HCT116 (cell line): ENCODE results near the gene GPR4. TPM values are rescaled to one million over a fixed set of nuclear protein-coding genes. Genes with fewer than 3 reads are reported as not detected.

Experiments
- ATAC-seq: fragments of 200-7000 bp; cut with Tn5 transposase; 2 replicates; pipeline ENCODE4 v1.9.1; 2020; ENCODE audit warnings: mild to moderate bottlenecking, moderate library complexity
- BruUV-seq: library from RNA; stranded (reverse); fragments of 400-500 nt; replicated peaks from 2 replicates; lab custom pipeline; 2021; lab: Mats Ljungman, UMichigan
- CTCF ChIA-PET: fragments of 300-600 bp; sonication (Branson Sonifier 250); formaldehyde crosslinking; loops from one replicate; lab custom pipeline; 2021; ENCODE audit warnings: antibody characterized with exemption; lab: Charles Lee
- POLR2A ChIA-PET: fragments of 300-600, 350-600 bp; sonication (Branson Sonifier 250); formaldehyde crosslinking; loops from one replicate; lab custom pipeline; 2021; ENCODE audit warnings: antibody characterized with exemption; lab: Charles Lee
- RAD21 ChIA-PET, 2 experiments: fragments of 300-600 bp; sonication (Branson Sonifier 250); formaldehyde crosslinking; loops; one replicate each; lab custom pipeline; 2023; ENCODE audit warnings: low total read pairs in 2 of 2; ENCODE audit not compliant: uncharacterized antibody in 2 of 2, unreplicated experiment in 2 of 2, low non-redundant PET in 1 of 2; lab: Charles Lee
- DNase-seq: peaks from one replicate; pipeline ENCODE4 v3.0.0-alpha.2; 2010; ENCODE audit warnings: low read depth, low spot score
- H2AFZ ChIP-seq: fragments of 200-600 bp; shearing (Covaris generic), sonication (generic); 2 replicates; pipeline ENCODE4 v1.6.1; 2017; ENCODE audit warnings: low read depth, mixed run types, mixed read lengths, antibody characterized with exemption, low read length; ENCODE audit not compliant: poor library complexity, severe bottlenecking
- H3K27ac ChIP-seq: 2 replicates; pipeline ENCODE4 v1.5.1; 2012; ENCODE audit warnings: low read depth, low read length
- H3K27me3 ChIP-seq: fragments of 200-600 bp; sonication (generic); 2 replicates; pipeline ENCODE4 v1.6.1; 2016; ENCODE audit warnings: mixed run types, low read length, mixed read lengths; ENCODE audit not compliant: insufficient read depth
- H3K36me3 ChIP-seq, 2 experiments: fragments of 200-500 bp in 1 of 2; fragments of 200-600 bp in 1 of 2; sonication (Bioruptor generic) in 1 of 2; sonication (generic) in 1 of 2; 2 replicates each; pipeline versions ENCODE4 v1.5.1 to v1.6.1; 2014 to 2016; ENCODE audit warnings: low read length in 2 of 2, inconsistent platforms in 1 of 2, mixed read lengths in 1 of 2, mixed run types in 1 of 2; ENCODE audit not compliant: insufficient read depth in 2 of 2, control insufficient read depth in 1 of 2
- H3K4me1 ChIP-seq, 2 experiments: fragments of 200-600 bp in 1 of 2; sonication (generic) in 1 of 2; 2 replicates each; pipeline versions ENCODE4 v1.5.1 to v1.6.1; 2012 to 2017; ENCODE audit warnings: low read length in 2 of 2, inconsistent platforms in 1 of 2, mild to moderate bottlenecking in 1 of 2, mixed read lengths in 1 of 2, mixed run types in 1 of 2, moderate library complexity in 1 of 2; ENCODE audit not compliant: insufficient read depth in 2 of 2, control insufficient read depth in 1 of 2
- H3K4me2 ChIP-seq: fragments of 200-600 bp; sonication (generic); 2 replicates; pipeline ENCODE4 v1.6.1; 2017; ENCODE audit warnings: mixed run types, low read length, mixed read lengths
- H3K4me3 ChIP-seq, 2 experiments: fragments of 200-600 bp in 1 of 2; sonication (generic) in 1 of 2; replicated peaks in 1 of 2; 2 replicates each; pipeline ENCODE4 v1.5.1; 2011 to 2016; ENCODE audit warnings: low read length in 2 of 2, control low read depth in 1 of 2, low read depth in 1 of 2, mild to moderate bottlenecking in 1 of 2, mixed read lengths in 1 of 2, mixed run types in 1 of 2
- H3K79me2 ChIP-seq: fragments of 200-600 bp; sonication (generic); 2 replicates; pipeline ENCODE4 v1.6.1; 2017; ENCODE audit warnings: mild to moderate bottlenecking, mixed run types, low read length, moderate library complexity, mixed read lengths; ENCODE audit not compliant: insufficient read depth
- H3K9ac ChIP-seq: fragments of 200-600 bp; sonication (generic); 2 replicates; pipeline ENCODE4 v1.6.1; 2016; ENCODE audit warnings: low read length, mixed read lengths
- H3K9me2 ChIP-seq: fragments of 200-600 bp; sonication (generic), shearing (Covaris generic); 2 replicates; pipeline ENCODE4 v1.6.1; 2017; ENCODE audit warnings: mixed run types, mild to moderate bottlenecking, moderate library complexity; ENCODE audit not compliant: insufficient read depth
- H3K9me3 ChIP-seq, 2 experiments: fragments of 200-500 bp in 1 of 2; fragments of 200-600 bp in 1 of 2; sonication (Bioruptor generic) in 1 of 2; sonication (generic) in 1 of 2; 2 replicates each; pipeline ENCODE4 v1.6.1; 2014 to 2017; ENCODE audit warnings: low read length in 2 of 2, mixed read lengths in 2 of 2, inconsistent platforms in 1 of 2, low read depth in 1 of 2, mild to moderate bottlenecking in 1 of 2, mixed run types in 1 of 2, moderate library complexity in 1 of 2; ENCODE audit not compliant: control insufficient read depth in 1 of 2, insufficient read depth in 1 of 2
- H4K20me1 ChIP-seq: fragments of 200-600 bp; sonication (generic), shearing (Covaris generic); 2 replicates; pipeline ENCODE4 v1.6.1; 2017; ENCODE audit warnings: mixed run types, mild to moderate bottlenecking, moderate library complexity; ENCODE audit not compliant: insufficient read depth
- ATF3 ChIP-seq: IDR thresholded peaks from 2 replicates; pipeline ENCODE4 v1.6.1; 2012
- CBX3 ChIP-seq: IDR thresholded peaks from 2 replicates; pipeline ENCODE4 v1.6.1; 2012; ENCODE audit warnings: low read depth
- CEBPB ChIP-seq: IDR thresholded peaks from 2 replicates; pipeline ENCODE4 v1.6.1; 2012; ENCODE audit warnings: low read depth
- EGR1 ChIP-seq: IDR thresholded peaks from 2 replicates; pipeline ENCODE4 v1.6.1; 2012; ENCODE audit warnings: low read depth
- EZH2 ChIP-seq: fragments of 200-600 bp; sonication (generic); IDR thresholded peaks from 2 replicates; pipeline ENCODE4 v1.6.1; 2017; ENCODE audit warnings: antibody characterized with exemption, mixed run types
- FOSL1 ChIP-seq: IDR thresholded peaks from 2 replicates; pipeline ENCODE4 v1.6.1; 2012; ENCODE audit warnings: low read depth
- JUND ChIP-seq: IDR thresholded peaks from 2 replicates; pipeline ENCODE4 v1.6.1; 2012
- POLR2A ChIP-seq: IDR thresholded peaks from 2 replicates; pipeline ENCODE4 v1.7.0; 2011; ENCODE audit warnings: borderline replicate concordance; ENCODE audit not compliant: insufficient read depth, insufficient read length; ENCODE audit errors: extremely low read depth
- SP1 ChIP-seq: IDR thresholded peaks from 2 replicates; pipeline ENCODE4 v1.6.1; 2012; ENCODE audit warnings: low read depth
- SRF ChIP-seq: IDR thresholded peaks from 2 replicates; pipeline ENCODE4 v1.6.1; 2012; ENCODE audit warnings: low read depth
- TCF7L2 ChIP-seq: IDR thresholded peaks from 2 replicates; pipeline ENCODE4 v1.7.0; 2011; ENCODE audit warnings: borderline replicate concordance, inconsistent platforms; ENCODE audit not compliant: insufficient read depth, insufficient read length; ENCODE audit errors: extremely low read depth
- YY1 ChIP-seq: IDR thresholded peaks from 2 replicates; pipeline ENCODE4 v1.6.1; 2011; ENCODE audit warnings: low read length, low read depth, moderate library complexity, mild to moderate bottlenecking; ENCODE audit not compliant: insufficient replicate concordance; ENCODE audit errors: extremely low read depth
- ZBTB33 ChIP-seq: IDR thresholded peaks from 2 replicates; pipeline ENCODE4 v1.6.1; 2011; ENCODE audit warnings: mild to moderate bottlenecking, low read length, moderate library complexity; ENCODE audit not compliant: insufficient replicate concordance; ENCODE audit errors: extremely low read depth
- ZNF274 ChIP-seq: fragments of 200-500 bp; sonication (Bioruptor generic); IDR thresholded peaks from 2 replicates; pipeline ENCODE4 v1.6.1; 2014; ENCODE audit warnings: mild to moderate bottlenecking, low read depth, low read length, inconsistent platforms
- intact Hi-C: fragments of 100-400 bp; cut with micrococcal nuclease; formaldehyde crosslinking; loops from 2 replicates; pipeline ENCODE4 v1.10.0; 2022
- total RNA-seq: library from RNA; stranded (reverse); gene quantifications from one replicate; pipeline ENCODE4 v1.2.1, GENCODE V29; 2021; ENCODE audit not compliant: unreplicated experiment
- TF ChIP-seq, protein P1 (sequence below): IDR thresholded peaks from 2 replicates; pipeline ENCODE4 v1.6.1; 2012; ENCODE audit warnings: low read depth

The GPR4 gene
- total RNA-seq, 1 experiment from 2014 or later = 0.10 TPM

GRCh38 chr19:45556835-45557234, 45.2 kb downstream of the GPR4 start (continued):
- no peak for TF ChIP-seq ZBTB33
- TF ChIP-seq JUND = no peak
- TF ChIP-seq TCF7L2 = no peak
- TF ChIP-seq CBX3 = no peak
- no peak for TF ChIP-seq EGR1
- no peak for TF ChIP-seq SRF
- no peak for TF ChIP-seq ZNF274
- no peak for TF ChIP-seq SP1
- TF ChIP-seq, protein P1, sequence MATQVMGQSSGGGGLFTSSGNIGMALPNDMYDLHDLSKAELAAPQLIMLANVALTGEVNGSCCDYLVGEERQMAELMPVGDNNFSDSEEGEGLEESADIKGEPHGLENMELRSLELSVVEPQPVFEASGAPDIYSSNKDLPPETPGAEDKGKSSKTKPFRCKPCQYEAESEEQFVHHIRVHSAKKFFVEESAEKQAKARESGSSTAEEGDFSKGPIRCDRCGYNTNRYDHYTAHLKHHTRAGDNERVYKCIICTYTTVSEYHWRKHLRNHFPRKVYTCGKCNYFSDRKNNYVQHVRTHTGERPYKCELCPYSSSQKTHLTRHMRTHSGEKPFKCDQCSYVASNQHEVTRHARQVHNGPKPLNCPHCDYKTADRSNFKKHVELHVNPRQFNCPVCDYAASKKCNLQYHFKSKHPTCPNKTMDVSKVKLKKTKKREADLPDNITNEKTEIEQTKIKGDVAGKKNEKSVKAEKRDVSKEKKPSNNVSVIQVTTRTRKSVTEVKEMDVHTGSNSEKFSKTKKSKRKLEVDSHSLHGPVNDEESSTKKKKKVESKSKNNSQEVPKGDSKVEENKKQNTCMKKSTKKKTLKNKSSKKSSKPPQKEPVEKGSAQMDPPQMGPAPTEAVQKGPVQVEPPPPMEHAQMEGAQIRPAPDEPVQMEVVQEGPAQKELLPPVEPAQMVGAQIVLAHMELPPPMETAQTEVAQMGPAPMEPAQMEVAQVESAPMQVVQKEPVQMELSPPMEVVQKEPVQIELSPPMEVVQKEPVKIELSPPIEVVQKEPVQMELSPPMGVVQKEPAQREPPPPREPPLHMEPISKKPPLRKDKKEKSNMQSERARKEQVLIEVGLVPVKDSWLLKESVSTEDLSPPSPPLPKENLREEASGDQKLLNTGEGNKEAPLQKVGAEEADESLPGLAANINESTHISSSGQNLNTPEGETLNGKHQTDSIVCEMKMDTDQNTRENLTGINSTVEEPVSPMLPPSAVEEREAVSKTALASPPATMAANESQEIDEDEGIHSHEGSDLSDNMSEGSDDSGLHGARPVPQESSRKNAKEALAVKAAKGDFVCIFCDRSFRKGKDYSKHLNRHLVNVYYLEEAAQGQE = no peak
- TF ChIP-seq, all 23 proteins: peak for 0

GRCh38 chr19:45554481-45554880, 47.5 kb downstream of the GPR4 start:
- no TSS peak for BruUV-seq
- Histone ChIP-seq H3K36me3 (no peaks in the 10 kb centered on the region; a peak in 1 of 4 replicates), H3K27me3 (no peaks in the 10 kb centered on the region), H4K20me1 (no peaks in the 10 kb centered on the region), H3K9me3 (no peaks in the 10 kb centered on the region), H3K4me3 (no peak overlapping the region), H3K4me2 (no peak overlapping the region), H3K79me2 (peaks cover 10% of the 10 kb centered on the region), H3K27ac (no peak overlapping the region), H2AFZ (no peak overlapping the region), H3K9ac (no peak overlapping the region), H3K4me1 (peaks cover 3 to 8% of the 10 kb centered on the region in 2 experiments; a peak in 2 of 4 replicates), H3K9me2 (no peaks in the 10 kb centered on the region)
- POLR2A ChIA-PET = no interaction called here
- CTCF ChIA-PET = no interaction called here
- RAD21 ChIA-PET = no interaction called here
- DNase-seq (no peak), ATAC-seq (no peak)
- intact Hi-C loops = no loop called here
- TF ChIP-seq ZBTB33 (no peak), CEBPB (no peak), TCF7L2 (no peak), FOSL1 (no peak), YY1 (no peak), CBX3 (no peak), ATF3 (no peak), EZH2 (no peak), POLR2A (no peak)
